Ascending aorta (tissue), 2 donors: ENCODE measurements around the gene SLC35A3. TPM values are rescaled to one million over a fixed set of nuclear protein-coding genes. Genes with fewer than 3 reads are reported as not detected.
A peak's percentile ranks its signal among the peaks of the same experiment; 100 is the strongest.

Experiments used
- DNase-seq, 2 donors: peaks; one replicate each; pipeline ENCODE4 v3.0.0-alpha.2; 2019; ENCODE audit warnings: low spot score in 2 of 2
- H3K27ac ChIP-seq, 2 donors: fragments of 200-600 bp; sonication (generic); one replicate each; pipeline ENCODE4 v1.5.1; 2016 to 2017; ENCODE audit warnings: mild to moderate bottlenecking in 1 of 2
- H3K27me3 ChIP-seq: fragments of 200-600 bp; sonication (generic); one replicate; pipeline ENCODE4 v1.5.1; 2017
- H3K36me3 ChIP-seq, 2 donors: fragments of 200-600 bp; sonication (generic); one replicate each; pipeline ENCODE4 v1.5.1; 2016
- H3K4me1 ChIP-seq, 2 donors: fragments of 200-600 bp; sonication (generic); one replicate each; pipeline ENCODE4 v1.5.1; 2016 to 2017; ENCODE audit warnings: mild to moderate bottlenecking in 1 of 2
- H3K4me3 ChIP-seq, 2 donors: fragments of 200-600 bp; sonication (generic); one replicate each; pipeline ENCODE4 v1.5.1; 2016 to 2017; ENCODE audit warnings: mild to moderate bottlenecking in 1 of 2
- H3K9me3 ChIP-seq, 2 donors: fragments of 200-600 bp; sonication (generic); one replicate each; pipeline ENCODE4 v1.5.1; 2016
- intact Hi-C: fragments of 100-400 bp; cut with DNase I; formaldehyde crosslinking; loops from one replicate; pipeline ENCODE4 v1.15.1; 2023
- total RNA-seq: library from RNA; depleted of rRNA; stranded (reverse); fragments of >200 nt; gene quantifications from one replicate; pipeline ENCODE4 v1.1.0, GENCODE V29; 2016
- TF ChIP-seq, protein P1 (sequence below), 3 experiments: fragments of 200-600 bp in 2 of 3; fragments of 450-650 bp in 1 of 3; sonication (generic) in 2 of 3; IDR thresholded peaks; one replicate each; pipeline ENCODE4 v1.5.1; 2016 to 2019; ENCODE audit warnings: antibody characterized with exemption in 3 of 3, mild to moderate bottlenecking in 1 of 3, moderate library complexity in 1 of 3

Gene SLC35A3
- 8.4 TPM for total RNA-seq

DNA sequence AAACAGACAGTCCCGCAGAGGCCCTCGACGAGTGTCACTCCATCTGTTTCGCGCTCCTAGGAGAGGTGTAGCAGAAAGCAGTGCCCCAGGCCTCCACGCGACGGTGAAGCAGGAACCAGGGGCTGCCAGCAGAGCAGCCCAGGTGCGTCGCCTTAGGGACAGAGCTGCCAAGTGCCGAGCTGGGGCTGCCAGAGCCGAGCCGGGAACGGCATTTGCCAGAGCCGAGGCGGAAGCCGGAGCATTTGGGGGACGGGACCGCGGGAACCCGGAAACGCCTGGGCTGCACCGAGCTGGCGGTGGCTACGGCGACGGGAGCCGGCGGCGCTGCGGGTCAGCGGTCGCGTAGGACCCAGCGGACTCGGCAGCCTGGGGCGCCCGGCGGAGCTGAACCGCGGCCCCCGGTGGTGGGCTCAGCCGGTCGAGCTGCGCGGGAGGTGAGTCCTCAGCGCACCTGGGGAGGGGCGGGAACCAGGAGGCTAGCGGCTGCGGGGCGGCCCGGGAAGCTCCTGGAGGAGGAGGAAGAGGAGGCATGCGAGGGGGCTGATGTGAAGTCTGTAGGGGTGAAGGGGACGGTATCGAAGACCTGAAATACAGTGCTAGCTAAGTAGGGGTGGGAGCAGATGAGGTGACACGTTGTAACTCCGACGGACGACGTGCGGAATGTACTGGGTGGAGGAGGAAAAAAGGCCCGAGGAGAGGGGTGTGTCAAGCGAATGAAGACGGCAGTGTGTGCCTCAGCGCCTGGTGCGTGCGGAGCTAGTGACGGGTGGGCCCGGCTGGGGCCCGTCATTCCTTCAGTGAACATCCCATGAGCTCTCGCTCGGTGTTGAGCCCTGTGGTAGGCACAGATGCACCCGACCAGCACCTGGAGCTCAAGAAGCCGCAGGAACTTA, at the start of gene SLC35A3:
Gene SLC35A3 (plus strand): TSS at position 268 of the 893 bp plus-strand sequence. CDS start 23,559 bp downstream, outside the sequence.
- intact Hi-C loops: loop anchor here (5.0 kb wide), 3 partner anchors 53 to 162 kb away; partner anchors contain the start of genes AGL, SASS6 and TRMT13
- no peaks in the 10 kb centered on the region for H3K27me3 ChIP-seq
- H3K4me1 ChIP-seq: peaks cover 2 to 4% of the 10 kb centered on the region in 2 donors
- H3K27ac ChIP-seq: peak within 1 kb of the TSS; percentile 66 to 76
- H3K36me3 ChIP-seq: peaks cover 3% of the 10 kb centered on the region in 2 donors
- H3K9me3 ChIP-seq: no peaks in the 10 kb centered on the region
- peak within 1 kb of the TSS; percentile 82 to 85 for H3K4me3 ChIP-seq
- TF ChIP-seq, protein P1, sequence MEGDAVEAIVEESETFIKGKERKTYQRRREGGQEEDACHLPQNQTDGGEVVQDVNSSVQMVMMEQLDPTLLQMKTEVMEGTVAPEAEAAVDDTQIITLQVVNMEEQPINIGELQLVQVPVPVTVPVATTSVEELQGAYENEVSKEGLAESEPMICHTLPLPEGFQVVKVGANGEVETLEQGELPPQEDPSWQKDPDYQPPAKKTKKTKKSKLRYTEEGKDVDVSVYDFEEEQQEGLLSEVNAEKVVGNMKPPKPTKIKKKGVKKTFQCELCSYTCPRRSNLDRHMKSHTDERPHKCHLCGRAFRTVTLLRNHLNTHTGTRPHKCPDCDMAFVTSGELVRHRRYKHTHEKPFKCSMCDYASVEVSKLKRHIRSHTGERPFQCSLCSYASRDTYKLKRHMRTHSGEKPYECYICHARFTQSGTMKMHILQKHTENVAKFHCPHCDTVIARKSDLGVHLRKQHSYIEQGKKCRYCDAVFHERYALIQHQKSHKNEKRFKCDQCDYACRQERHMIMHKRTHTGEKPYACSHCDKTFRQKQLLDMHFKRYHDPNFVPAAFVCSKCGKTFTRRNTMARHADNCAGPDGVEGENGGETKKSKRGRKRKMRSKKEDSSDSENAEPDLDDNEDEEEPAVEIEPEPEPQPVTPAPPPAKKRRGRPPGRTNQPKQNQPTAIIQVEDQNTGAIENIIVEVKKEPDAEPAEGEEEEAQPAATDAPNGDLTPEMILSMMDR (IDR thresholded peaks at IDR 0.05): no peak
- peak; percentile 9 to 85 for DNase-seq

DNA sequence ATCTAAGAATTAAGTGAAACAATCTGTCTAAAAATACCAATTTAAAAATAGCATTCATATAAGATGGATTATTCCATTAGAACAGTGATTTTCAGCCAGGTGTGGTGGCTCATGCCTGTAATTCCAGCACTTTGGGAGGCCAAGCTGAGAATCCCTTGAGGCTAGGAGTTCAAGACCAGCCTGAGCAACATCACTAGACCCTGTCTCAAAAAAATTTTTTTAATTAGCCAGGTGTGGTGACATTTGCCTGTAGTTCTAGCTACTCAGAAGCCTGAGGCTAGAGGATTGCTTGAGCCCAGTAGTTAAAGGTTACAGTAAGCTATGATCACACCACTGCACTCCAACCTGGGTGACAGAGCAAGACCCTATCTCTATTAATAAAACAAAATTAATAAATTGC, 35.0 kb upstream of the SLC35A3 start:
- TF ChIP-seq, protein P1 (IDR thresholded peaks at IDR 0.05): no peak
- DNase-seq: no peak
- H3K27ac ChIP-seq: no peak overlapping the region
- no peaks in the 10 kb centered on the region for H3K36me3 ChIP-seq
- H3K27me3 ChIP-seq: no peaks in the 10 kb centered on the region
- intact Hi-C loops: no loop called here
- no peak overlapping the region for H3K4me3 ChIP-seq
- no peaks in the 10 kb centered on the region for H3K9me3 ChIP-seq
- no peaks in the 10 kb centered on the region for H3K4me1 ChIP-seq

DNA sequence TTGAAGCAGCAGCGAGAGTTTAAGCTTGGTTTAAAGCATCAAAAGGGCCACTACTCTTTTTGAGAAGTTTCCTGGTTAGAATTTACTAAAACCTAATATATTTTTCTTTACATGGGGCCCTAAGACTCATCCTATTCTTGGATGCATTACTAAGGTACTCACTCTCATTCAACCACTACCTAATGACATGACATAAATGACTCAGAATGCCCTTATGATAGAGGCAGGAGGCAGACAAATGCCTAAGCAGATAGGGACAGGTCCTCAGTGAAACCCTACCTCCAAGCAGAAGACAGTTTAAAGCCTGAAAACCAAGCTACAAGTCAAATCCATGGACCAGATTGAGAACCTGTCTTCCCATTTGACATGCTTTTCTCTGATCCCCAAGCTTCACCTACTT, 34.3 kb upstream of the SLC35A3 start:
- no peaks in the 10 kb centered on the region for H3K4me1 ChIP-seq
- H3K4me3 ChIP-seq: no peak overlapping the region
- no peaks in the 10 kb centered on the region for H3K9me3 ChIP-seq
- DNase-seq: no peak
- TF ChIP-seq, protein P1 (IDR thresholded peaks at IDR 0.05): no peak
- H3K36me3 ChIP-seq: no peaks in the 10 kb centered on the region
- H3K27ac ChIP-seq: no peak overlapping the region
- intact Hi-C loops: no loop called here
- no peaks in the 10 kb centered on the region for H3K27me3 ChIP-seq

DNA sequence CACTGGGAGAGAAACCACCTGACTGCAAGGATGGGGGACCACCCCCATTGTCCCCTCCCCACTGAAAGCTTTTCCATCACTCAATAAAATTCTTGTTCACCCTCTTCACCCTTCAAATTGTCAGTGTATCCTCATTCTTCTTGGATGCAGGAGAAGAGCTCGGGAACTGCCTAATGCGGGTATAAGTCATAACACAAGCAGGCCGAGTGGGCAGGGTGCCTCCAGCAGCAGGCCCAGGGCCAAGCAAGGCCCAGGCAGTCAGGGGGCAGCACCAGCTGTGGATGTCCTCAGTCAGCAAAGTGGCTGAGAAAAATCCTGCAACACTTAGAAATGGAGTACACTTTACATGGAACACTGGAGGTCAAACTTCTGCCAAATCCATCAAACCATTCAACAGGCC, 33.7 kb upstream of the SLC35A3 start:
- no peak overlapping the region for H3K27ac ChIP-seq
- intact Hi-C loops: no loop called here

DNA sequence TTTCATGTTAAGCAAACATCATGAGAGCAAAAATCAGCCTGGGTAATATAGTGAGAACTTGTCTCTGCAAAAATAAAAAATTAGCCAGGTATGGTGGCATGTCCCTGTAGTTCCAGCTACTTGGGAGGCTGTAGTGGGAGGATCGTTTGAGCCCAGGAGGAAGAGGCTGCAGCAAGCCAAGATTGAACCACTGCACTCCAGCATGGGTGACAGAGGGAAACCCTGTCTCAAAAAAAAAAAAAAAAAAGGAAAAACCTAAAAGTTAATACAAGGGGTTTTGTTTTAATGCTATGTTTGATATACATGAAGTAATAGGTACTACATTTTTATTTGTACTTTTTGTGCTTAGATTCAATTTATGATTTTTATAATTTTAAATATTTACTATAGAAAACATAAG, 27.1 kb upstream of the SLC35A3 start:
- Histone ChIP-seq H3K4me3 (no peak overlapping the region), H3K27ac (no peak overlapping the region), H3K36me3 (no peaks in the 10 kb centered on the region), H3K27me3 (no peaks in the 10 kb centered on the region), H3K9me3 (no peaks in the 10 kb centered on the region), H3K4me1 (peaks cover 0 to 4% of the 10 kb centered on the region in 2 donors)
- intact Hi-C loops: no loop called here
- TF ChIP-seq, protein P1 (IDR thresholded peaks at IDR 0.05): no peak
- no peak for DNase-seq

More for the DNA sequence above, 33.7 kb upstream of the SLC35A3 start:
- Histone ChIP-seq H3K9me3 (no peaks in the 10 kb centered on the region), H3K4me1 (no peaks in the 10 kb centered on the region), H3K27me3 (no peaks in the 10 kb centered on the region), H3K36me3 (no peaks in the 10 kb centered on the region), H3K4me3 (no peak overlapping the region)
- TF ChIP-seq, protein P1 (IDR thresholded peaks at IDR 0.05): no peak
- no peak for DNase-seq
